IPS-NIHi11 (cell line): Measurements from ENCODE around the gene RBM39.
"Not testable (repeated sequence)": the region's sequence is repeated elsewhere in the genome, so short reads cannot be mapped to it uniquely, and the experiment has no call there.

Experiments
- DNase-seq: peaks from one replicate; pipeline ENCODE4 v3.0.0; 2012; ENCODE audit warnings: mixed read lengths, low spot score

The RBM39 gene

DNA sequence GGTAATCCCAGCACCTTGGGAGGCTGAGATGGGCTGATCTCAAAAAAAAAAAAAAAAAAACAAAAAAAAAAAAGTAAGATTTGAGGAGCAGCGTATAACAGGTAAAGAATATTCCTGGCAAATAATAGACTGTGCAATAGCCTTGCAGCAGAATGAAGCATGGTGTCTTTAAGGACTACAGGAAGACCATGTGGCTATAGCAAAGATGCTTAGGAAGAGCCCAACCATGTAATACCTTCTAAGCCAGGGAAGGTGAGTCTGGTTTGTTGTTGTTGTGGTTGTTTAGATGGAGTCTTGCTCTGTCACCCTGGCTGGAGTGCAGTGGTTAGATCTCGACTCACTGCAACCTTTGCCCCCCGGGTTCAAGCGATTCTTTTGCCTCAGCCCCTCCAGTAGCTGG, 14.3 kb upstream of the RBM39 start:
- no peak for DNase-seq

DNA sequence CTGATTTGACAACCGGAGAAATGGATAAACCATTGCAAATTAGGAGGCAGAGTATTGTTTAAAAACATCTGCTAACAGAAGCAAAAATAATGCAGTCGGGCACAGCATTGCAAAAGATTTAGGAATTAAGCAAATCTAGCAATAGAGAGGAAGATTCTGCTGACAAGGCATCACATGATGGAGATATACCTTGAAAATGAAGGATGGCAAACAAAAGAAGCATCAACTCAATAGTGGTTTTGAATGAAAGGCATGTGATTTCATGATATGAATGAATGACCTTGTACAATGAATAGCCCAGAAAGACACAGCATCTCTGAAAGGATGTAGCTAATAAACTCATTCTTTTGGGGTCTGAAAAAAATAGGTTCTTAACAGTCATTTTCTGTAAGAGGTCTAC, 8.6 kb upstream of the RBM39 start:
- no peak for DNase-seq

DNA sequence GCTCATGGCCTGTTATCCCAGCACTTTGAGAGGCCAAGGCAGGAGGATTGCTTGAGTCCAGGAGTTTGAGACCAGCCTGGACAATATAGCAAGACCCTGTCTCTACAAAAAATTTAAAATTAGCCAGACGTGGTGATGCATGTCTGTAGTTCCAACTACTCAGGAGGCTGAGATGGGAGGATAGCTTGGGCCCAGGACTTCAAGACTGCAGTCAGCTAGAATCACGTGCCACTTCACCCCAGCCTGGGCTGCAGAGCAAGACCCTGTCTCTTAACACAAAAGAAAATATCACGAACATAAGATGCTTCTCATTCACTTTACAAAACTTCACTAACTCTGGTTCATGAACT, 2.4 kb upstream of the RBM39 start:
- DNase-seq: not testable (repeated sequence)

DNA sequence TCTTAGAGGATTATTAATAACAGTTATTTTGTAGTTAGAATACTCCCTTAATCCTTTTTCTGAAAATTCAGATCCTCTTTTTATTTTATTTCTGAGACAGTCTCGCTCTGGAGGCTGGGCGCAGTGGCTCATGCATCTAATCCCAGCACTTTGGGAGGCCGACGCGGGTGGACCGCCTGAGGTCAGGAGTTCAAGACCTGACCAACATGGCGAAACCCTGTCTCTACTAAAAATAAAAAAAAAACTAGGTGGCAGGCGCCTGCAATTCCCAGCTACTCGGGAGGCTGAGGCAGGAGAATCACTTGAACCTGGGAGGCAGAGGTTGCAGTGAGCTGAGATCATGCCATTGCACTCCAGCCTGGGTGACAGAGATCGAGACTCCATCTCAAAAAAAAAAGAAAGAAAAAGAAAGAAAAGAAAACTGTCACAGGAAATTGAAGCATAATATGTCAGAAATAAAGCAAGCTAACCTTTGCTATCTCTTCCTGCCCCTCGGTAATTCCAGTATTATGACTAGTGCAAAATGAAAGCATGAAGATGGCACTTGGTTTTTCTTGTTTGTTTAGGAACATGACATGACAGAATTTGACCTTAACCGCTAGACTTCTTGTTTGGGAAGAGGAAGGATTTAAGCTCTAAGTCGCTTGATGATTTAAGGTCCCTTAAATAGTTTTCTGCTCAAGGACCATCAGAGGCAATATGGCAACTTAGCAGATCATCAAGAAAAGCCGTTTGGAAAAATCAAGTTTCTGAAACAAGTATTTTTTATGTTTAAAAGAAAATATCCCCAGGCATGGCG, 1.8 kb upstream of the RBM39 start:
- DNase-seq: no peak

DNA sequence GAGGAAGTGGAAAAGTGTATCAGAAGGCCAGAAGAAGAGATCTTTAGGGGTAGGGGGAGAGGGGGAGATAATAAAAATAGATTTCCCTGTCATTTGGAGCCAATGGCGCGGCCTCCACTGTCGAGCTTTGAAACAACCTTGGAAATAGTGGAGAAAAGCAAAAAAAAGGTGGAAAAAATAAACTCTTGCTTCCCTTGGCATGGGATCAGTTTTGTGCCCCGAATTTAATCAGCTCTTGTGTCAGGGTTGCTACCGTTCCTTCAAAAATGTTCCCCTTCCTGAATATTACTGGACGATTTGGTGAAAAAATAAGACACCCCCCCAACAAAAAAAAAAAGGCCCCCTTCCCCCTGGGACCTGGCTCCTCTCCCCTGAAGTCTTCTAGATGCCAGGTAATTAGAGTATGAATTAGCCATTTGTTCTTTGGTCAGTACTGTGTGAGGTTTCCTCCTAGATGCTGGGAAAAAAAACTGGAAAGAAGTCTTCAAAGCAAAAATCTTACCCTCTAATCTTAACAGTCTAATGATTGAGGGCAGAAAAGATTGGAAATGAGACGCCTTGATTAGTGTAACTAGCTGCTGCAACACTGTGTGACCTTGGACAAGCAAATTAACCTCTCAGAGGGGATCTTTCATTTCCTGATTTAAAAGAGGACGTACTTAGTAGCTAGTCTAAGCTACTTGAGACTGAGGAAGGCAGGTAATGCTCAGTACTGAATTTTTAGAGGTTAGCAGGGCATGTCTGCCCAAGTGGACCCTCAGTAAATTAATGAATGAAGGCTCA, 872 bp upstream of the RBM39 start:
- DNase-seq: peak; percentile 10

DNA sequence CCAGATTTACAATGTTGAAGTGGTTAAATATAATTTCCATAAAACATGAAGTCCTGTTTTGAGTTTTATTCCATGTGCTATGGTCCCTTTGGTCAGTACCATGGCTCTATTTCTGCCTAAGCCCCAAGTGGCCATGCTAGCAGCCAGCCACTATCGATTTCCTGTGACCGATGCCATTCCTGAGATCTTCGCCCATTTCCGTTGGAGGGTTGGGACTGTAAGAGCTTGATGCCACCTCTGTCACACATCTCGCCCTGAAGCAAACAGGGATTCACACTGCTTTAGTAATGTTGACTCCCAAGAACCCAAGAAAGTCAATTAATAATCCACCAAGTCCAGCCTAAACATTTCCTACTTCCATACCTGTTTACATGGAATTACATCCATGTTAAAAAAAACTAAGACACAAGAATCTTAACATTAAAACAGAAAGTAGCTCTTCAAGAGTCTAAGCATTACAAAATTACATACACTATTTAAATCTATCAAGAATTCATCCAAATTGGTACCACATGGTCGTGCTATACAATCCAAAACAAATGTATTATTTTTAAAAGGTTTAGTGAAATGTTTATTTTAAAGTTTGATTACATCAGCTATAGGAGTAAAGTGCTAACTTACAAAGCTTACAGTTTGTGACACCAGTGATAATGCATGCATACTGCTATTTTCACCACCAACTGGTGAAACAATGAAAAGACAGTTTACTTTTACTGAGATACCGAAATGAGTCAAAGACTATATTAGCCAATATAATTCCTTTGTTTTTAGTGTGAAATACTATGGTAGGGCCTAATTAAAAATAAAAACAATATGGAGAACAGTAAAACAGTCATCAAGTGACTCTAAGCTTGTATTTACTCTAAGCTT, 2.5 kb downstream of the RBM39 start:
- no peak for DNase-seq

DNA sequence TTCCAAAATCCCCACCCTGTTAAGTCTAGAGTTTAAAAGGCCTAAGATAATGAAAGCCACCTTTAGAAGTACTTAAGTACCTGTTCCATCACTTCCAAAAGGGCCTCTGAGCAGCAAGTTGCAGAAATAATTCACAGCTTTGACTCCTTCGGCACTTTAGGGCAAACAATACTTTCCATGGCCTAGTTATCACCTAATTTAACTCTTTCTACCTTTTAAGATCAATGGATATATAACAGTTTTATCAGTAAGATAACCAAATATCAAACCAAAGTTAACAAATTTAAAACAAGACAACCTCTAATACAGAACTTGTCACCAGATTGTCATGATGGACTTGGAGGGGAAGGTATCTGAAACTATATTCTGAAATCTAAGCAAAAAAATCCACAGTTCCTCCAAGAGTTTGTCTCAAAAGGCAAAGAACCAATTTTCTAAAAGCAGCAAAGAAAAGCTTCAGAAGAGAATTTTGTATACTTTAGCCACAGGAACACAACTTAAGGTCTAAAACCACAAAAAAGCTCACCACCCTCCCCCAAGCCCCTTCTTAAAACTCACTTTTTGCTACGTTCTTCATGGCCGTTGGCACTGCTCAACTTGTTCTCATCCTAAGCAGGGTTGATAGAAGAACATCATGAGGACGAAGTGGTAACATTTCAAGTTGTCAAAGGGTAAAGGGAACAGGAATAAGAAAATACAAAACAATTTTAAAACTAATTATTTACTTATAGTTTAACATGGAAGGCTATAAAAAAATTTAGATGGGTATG, 3.5 kb downstream of the RBM39 start:
- DNase-seq: no peak

DNA sequence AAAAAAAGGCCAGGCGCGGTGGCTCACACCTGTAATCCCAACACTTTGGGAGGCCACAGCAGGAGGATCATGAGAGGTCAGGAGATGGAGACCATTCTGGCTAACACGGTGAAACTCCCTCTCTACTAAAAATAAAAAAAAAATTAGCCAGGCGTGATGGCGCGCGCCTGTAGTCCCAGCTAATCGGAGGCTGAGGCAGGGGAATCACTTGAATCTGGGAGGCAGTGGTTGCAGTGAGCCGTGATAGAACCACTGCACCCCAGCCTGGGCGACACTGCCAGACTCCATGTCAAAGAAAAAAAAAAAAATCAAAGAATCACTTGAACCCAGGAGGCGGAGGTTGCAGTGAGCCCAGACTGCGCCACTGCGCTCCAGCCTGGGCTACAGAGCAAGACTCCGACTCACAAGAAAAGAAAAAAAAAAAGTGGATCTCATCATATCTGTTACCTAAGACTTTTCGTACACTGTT, 4.2 kb downstream of the RBM39 start:
- DNase-seq: no peak

DNA sequence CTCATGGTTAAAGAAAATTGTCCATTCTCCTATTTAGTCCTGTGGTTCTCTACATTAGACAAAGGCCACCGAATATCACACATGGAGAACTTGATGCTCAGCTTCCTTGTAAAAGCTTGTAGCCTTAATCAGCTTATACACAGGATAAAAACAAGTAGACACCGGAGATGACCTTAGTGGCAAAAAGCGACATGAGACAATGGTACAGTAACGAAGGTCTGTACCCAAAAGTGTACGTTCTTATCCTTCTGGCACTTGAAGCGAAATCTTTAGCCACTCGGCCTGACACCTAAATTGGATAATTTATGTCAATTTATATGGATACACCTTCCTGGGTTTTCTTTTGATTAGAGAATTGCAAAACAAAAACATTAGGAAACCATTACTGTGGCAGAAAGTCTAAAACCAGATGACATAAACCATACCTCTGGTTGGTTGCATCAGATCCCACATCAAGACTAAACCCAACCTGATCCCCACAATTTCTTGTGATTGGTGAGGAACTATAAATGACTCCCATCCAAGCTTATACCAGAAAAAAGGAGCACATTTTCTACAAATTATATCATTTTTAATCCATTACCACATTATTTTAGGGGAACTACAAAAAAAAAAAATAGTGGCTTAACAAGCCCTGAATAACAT, 6.1 kb downstream of the RBM39 start:
- DNase-seq: no peak

DNA sequence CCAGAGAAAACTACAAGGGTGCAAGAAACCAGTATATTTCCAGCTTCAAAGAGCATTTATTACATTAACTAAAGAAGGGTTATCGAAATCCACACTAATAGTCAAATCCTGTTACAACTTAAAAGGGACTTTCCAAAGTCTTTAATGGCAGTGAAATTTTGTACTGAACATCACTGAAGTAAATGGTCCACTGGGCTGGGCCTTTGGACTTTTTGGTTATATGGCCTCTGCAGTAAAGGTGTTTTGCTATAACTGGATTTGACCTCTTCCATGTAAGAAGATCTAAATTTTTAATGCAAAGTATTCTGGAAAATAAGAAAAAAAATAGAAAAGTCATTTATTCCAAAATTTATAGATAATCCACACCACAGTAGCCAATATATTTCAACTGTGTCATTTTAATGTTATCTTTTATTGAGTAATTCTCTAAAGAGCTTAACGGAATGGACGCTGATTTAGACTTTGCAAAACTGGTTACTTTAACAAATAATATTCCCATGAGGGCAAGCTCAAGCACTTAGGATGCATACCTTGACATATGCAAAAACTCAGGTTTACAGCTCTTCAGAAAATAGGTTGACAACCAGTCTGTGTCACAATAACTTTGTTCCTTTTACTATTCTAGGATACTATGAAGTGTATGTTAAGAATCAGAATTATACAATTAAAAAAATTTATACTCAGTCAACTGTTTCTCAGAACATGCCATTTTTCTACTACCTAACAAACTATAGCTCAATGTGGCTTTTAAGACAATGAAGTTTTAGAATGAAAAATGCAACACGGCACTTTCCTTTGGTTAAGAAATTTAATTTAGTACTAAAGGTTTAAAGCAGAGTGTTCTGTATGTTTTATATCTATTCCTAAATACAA, 7.0 kb downstream of the RBM39 start:
- DNase-seq: no peak

DNA sequence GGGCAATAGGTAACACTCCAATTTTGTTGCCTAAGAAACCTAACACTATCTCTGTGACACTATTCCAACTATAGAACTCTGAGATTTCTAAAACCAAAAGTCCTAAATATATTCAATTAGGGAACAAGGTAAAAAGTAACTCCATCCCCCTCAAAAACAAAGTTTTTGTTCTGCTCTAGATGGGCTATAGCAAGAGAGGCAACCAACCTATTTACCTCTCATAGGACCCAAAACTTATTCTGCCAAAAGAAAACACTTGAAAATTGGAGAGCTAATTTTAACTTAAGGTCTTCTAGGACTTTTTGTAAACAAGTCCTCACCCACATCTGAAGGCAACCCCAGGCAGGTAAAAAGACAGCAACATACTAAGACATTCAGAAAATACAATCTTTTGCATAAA, 7.7 kb downstream of the RBM39 start:
- no peak for DNase-seq

DNA sequence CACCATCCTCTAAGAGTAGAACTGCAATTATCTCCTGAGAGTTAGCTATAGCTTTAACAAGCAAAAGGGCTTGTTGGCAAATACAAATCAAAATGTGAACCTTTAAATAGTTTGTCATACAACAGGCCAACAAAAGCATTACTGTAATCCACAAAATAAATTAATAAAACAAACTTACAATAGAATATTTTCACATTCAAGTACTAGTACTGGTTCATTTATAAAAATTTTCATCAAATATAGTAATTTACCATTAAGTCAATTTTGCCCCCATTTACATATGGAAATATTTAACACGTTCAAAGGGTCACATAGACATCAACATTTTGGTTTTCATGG, 9.4 kb downstream of the RBM39 start:
- DNase-seq: no peak

DNA sequence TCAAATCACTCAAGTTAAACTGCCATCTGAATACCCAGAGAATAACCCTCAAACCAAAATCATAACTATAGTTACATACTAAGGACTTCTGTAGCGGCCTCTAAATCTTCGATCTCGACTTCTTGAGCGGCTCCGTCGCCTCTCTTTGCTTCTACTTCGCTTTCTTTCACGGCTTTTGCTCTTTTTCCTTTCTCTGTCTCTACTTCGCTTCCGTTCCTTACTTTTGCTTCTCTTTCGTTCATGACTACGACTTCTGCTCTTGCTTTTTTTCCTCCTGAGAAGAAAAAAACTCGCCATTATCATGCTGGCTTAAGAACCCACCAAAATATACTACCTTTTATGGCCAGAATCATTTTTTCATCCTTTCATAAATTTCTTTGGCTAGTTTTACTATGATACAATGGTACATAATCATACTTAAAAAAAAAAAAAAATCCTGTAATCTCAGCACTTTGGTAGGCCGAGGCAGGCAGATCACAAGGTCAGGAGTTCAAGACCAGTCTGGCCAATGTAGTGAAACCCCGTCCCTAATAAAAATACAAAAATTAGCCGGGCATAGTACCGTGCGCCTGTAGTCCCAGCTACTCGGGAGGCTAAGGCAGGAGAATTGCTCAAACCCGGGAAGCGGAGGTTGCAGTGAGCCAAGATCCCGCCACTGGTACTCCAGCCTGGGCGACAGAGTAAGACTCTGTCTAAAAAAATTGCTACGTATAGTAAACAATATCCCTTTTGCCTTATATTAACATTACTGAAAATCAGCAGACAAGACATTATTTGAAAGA, 10.0 kb downstream of the RBM39 start:
- DNase-seq: no peak

DNA sequence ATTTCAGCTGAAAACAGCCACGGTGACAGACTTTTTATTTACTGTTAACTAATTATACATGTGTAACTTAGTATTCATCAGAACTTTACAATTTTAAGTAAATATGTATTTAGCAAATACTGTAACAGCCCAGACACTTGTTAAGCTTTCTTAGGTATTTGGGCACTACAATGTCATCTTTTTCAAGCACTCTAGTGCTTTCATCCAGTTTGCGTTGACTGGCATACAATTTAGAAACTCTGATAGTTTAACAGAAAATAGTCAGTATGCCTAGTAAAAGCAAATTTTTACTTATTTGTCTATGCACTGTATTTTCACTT, 10.6 kb downstream of the RBM39 start:
- no peak for DNase-seq

DNA sequence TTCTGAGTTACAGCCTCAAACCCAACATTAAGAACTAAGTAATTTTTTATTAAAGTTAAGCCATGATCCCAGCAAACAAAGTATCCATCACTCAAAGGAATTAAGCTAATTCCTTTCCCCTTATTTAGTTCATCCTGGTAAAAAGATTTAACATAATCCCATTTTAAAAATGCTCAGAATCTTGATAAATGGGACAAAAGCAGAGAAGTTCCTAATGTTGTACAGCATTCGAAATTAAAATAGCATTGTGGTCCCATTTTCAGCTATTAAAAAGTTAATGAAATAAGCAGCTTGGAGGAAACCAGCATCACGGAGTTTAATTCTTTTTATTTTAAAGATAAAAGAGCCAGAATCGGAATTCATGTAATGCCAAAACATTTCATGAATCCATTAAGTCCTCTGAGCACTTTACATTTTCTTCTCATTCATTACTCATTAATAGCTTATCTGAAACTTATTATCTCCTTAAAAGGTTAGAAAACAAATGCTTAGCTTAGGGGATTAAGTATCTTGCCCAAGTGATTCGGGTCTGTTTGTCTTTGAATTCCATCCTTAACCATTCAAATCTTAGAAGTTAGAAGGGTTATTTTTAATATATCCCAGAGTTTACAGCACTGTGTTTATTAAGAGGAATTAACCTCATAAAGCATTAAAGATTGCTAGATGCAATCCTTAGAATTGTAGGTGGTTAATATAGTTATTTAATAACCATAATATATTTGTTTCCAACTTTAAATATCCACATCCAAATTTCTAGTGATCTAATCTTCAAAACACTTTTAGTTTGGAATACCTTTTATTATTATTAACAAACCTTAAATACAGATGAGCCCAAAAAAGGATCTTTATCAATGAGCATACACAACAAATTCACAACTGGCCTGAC, 11.2 kb downstream of the RBM39 start:
- DNase-seq: no peak

DNA sequence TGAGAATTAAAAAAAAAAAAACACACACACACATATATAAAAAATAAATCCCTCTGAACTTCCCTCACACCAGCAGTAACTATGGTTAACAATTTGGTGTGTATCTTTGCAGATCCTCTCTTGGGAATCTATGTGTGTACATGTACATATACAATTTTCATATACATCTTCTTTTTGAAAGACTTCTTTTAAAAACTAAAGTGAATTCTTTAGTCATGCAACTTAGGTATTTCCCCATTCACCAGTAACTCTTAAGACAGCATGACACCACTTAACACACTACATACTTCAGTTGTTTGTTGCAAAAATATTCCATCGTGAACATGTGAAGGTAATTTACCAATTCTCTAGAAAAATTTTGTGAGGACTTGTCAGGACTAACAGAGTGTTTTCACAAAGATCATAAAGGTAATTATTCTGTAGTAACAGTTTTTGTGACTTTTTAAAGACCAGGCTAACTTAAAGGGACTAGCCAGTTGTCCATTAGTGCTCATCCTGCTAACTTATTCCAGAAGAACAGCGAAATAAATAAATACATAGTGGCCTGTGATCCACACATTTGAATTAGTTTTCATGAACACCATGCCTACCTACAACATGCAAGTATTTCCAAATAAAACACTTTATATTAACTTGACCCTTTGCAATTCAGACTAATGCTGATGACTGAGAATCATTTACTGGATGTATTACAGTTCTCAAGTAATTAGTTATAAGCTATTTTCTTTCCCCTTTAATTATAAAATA, 12.1 kb downstream of the RBM39 start:
- no peak for DNase-seq

DNA sequence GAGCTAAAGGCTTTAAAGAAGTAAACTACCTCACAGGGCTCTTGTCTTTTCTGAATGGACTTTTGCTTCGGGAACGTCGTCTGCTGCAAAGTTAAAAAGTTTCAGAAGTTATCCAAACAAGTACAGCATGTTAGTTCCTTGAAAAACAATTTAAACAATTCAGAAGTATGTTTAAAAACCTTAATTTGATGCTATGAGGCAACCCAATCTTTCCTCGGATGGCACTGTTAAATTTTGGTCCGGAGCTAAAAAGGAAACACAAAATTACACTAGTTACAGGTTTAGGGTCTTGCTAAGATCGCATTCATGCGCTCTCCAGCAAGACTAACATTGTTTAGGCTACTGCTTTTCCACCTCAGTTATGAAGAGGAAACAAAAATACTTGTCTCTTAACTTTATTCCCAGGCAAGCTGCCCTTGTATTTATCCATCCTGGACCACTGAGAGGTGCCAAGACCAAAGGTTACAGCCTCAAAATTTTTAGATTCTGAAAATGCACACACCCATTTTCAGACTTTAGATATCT, 12.7 kb downstream of the RBM39 start:
- no peak for DNase-seq
